UCSD-AML1 (cell line): Measurements from ENCODE around the gene RPL38.

Source experiments
- DNase-seq: peaks from one replicate; lab custom pipeline; 2025; ENCODE audit not compliant: unreplicated experiment; lab: John Stamatoyannopoulos, UW

RPL38 gene

DNA sequence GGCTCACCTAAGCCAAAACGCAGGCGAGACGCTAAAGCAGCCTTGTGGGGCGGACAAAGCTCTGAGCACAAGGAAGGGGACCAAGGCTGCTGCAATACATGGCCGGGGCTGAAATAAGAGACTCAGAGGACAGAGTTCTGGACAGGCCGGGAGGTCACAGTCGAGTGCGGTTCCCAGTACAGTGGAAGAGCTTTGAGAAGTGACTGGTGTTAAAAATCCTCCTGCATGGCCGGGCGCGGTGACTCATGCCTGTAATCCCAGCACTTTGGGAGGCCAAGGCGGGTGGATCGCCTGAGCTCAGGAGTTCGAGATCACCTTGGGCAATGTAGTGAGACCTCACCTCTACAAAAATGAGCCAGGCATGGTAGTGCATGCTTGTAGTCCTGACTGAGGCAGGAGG is 20.4 kb downstream of the RPL38 start:
- DNase-seq = no peak

DNA sequence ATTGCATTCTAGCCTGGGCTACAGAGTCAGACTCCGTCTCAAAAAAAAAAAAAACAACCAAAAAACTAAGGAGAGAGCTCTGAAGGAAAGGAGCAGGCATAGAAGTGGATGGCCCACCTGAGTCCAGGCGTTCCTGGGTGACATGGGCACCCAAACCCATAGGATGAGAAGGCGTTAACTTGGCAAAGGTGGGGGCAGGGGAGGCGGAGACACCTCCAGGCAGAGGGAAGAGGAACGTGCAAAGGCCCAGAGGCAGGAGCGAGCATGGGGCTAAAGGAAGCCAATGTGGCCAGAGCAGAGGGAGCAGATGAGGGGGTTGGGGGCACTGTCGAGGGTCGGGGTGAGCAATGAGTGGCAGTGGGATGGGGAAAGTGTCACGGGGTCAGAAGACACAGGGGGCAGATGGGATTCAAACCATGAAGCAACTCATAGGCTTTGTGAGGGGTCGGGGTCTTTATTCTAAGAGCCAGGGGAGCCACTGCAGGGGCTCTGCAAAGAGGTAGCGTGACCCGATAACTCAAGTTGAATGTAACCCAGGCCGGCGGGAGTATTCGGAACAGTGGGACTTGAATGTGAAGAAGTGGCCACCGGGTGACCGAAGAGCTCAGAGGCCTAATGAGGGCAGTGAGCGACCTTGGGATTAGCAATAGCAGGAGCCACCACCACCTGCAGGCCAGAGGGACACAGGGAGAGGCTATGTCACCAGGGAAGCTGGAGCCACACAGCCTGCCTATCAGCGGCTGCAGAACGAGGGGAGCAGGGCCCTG is 21.7 kb downstream of the RPL38 start:
- no peak for DNase-seq

DNA sequence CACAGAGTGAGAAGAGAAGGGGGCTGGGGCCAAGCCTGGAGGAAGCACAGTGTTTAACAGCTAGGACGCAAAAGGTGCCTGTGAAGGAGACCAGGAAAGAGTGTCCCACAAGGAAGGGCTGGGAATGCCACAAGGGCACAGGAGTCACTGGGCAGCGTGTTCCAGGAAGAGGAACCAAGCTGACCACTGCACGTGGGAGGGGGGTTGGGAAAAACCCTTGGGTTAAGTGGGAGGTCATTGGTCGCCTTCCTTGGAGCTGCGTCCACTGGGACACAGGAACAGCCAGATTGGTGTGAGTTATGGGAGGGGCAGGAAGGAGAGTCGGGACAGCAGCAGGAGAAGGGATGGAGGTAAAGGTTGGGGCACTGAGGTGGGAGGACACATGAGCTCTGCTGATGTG is 22.8 kb downstream of the RPL38 start:
- no peak for DNase-seq

- DNase-seq = no peak
These were observed 24.0 kb downstream of the RPL38 start for GRCh38 chr17:74227271-74228080.

DNA sequence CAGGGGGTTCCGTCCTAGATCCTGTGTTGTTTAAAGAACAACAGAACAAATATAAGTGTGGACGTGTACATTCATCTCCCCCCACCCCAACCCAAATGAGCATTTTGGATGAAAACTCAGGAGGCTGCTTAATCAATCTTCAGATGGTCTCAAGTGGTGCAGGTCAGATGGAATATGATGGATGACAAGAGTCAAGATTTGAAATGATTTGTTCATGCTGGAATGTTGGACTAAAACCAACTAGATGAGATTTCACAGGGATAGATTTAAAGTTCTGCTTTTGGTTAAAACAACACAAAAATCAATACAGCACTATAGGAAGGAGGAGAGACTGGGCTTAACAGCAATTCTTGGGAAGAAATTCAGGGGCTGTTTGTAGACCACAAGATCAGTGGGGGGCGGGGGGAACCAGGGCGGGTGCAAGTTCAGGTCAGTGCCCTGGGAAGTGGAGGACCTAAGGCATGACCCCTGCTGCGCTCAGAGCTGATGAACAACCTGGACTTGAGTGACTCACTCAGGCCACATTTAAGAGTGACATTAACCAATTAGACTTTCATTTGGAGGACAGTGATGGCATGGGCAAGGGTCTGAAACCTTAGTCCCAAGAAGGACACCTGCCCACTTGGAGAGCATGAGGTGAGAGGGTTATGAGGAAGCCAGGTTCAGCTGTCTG is 25.0 kb downstream of the RPL38 start:
- DNase-seq = no peak

- DNase-seq = no peak
These were observed 27.4 kb downstream of the RPL38 start for GRCh38 chr17:74230896-74231295.

DNA sequence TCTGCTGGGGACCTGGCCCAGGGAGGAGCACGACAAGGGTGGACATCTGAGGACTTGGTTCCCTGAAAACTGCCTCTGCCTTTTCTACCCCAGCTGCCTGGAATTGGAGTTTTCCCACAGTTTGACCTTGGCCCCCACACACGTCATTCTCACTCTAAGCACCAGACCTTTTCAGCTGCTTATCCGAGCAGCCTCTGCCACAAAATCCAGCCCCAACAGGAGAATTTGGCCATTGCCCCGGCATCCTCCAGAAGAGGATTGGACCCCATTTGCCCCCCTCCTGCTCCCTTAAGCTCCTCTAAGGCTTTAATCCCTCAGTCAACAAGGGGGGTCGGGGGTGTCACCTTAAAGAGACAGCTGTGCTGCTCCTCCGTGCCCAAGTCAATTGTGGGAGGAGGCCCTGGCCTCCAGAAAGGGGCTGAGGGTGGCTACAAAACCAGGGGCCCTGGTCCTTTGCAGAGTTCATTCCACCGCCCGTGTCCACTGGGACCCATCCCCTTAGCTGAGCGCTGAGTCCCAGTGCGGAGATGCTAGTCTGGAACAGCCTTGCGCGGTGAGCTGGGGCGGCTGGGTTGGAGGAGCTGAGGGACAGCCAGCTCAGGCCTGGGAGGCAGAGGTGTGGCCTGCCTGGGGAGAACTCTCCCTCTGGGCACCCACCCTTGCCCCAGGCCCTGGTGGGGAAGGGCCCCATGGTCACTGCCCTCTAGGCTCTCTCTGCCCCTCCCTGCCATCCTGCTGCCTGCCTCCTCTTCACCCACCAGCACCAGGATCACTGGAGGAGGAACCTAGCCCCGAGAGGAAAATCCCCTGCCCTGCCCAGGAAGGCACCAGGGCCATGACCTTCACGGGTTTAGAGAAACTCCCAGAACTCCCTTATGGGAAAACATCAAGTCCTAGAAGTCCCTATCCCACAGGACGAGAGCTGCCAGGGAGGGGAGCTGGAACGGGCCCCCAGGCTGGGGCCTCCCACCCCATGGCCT is 28.7 kb downstream of the RPL38 start:
- no peak for DNase-seq

DNA sequence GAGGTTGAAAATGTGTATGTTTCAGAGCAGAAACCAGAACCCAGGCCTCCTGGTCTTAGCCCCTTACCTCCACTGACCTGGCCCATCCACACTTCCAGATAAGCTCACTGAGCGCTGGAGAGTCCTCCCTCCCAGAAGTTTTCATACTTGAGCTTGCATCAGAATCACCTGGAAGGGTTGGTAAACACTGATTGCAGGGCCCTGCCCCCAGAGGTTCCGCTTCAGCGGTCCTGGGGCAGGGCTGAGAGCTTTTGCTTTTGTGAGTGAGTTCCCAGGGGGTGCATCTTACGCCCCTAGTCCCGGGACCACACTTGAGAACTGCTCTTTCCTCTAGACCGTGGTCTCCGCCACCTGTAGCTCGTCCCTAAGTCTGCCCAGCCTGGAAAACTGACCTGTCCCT is 30.5 kb downstream of the RPL38 start:
- no peak for DNase-seq

GRCh38 chr17:74234486-74234885 is 31.0 kb downstream of the RPL38 start:
- no peak for DNase-seq

GRCh38 chr17:74235040-74235581 is 31.6 kb downstream of the RPL38 start:
- no peak for DNase-seq

DNA sequence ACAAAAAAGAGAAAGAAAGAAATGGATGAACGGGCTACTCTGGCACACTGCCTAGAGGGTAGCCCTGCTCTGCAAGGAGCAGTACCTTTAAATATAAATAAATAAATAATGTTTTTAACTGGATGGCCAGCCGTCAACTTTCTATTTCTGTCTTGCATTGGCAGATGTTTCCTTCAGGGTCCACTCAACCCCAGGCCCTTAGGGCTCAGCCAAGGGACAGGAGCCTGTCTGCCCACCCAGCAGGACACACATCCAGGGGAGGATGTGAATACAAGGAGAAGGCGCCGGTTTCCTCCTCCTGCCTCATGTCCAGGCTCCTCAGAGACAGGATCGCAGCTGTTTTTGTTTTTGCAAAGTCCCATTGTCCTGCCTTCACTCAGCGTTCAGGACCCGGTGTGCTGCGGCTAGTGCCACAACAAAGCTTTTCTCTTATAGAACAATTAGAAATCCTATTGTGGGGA is 32.5 kb downstream of the RPL38 start:
- no peak for DNase-seq

DNA sequence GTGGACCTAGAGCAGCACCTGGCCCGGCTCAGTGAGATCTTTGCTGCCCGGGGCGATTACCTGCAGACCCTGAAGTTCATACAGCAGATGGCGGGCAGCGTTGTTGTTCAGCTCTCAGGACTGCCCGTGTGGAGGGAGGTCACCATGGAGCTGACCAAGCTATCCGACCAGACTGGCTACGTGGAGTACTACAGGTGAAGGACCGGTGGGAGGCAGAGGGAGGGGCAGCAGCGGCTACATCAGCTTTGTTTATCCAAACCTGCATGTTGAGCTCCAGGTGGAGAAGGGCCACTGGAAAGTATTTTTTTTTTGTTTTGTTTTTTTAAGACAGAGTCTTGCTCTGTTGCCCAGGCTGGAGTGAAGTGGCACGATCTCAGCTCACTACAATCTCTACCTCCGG is 33.8 kb downstream of the RPL38 start:
- DNase-seq = no peak

GRCh38 chr17:74239172-74239571 is 35.7 kb downstream of the RPL38 start:
- DNase-seq = no peak

- no peak for DNase-seq
These were observed 37.2 kb downstream of the RPL38 start for GRCh38 chr17:74240618-74241205.

DNA sequence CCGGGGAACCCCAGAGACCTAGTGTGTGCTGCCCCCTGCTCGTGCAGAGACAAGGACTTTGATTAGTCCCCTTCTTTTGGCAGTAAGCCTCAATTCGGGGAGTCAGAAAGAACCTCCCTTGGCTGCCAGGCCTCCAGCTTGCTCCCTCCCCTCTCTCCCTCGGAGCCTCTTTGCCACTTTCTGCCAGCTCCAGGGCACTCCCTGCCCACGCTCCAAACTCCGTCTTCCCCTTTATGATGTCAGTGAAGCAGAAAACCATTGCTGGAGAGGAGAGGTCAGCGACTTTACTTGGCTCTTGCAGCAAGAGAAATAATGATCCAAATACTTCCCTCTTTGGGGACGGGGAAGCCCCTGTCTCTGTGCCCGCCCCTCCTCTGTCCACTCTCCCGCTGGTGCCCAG is 38.0 kb downstream of the RPL38 start:
- no peak for DNase-seq

DNA sequence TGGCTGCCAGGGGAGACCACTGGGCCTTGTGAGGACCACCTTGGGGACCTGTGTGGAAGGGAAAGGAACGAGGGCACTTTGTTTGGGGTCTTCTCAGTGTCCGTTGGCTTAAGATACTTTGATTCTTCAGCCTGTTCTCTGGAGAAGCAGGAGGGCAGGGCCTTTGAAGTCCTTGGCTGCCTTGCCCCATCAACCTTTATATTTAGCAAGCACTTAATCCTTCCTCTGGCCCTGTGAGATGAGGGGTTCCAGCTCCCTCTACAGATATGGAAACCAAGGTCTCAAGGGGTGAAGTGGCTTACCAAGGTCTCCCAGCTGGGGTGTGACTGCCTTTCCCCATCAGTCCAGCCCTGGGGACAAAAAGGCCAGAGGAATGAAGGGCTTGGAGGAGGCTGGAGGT is 38.4 kb downstream of the RPL38 start:
- no peak for DNase-seq

DNA sequence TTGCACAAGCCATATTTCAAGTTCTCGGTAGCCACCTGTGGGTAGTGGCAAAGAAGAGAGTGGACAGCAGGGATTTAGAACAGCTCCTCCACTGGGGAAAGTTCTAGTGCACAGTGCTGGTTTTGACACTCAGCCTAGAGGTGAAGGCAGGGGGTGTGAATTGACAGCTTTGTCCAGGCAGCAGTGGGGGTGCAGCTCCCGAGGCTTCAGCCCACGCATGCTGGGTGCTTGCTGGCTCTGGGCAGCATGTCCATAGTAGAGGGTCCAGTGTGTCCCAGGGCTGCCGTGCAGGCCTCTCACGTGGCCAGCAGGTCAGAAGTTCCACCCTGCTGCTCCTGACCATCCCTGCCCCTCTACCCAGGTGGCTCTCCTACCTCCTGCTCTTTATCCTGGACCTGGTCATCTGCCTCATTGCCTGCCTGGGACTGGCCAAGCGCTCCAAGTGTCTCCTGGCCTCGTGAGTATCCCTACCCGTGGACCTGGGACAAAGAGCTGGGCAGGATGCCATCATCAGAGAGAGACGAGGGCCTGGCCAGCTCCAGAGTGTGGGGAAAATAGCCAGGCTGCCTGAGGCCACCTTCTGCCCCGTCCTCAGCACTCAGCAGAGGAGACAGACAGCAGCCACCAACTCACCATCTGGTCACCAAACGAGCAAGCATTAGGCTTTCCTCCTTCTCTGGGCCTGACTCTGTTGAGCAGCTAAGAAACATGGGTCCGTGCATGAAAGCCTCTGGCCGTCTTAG is 39.7 kb downstream of the RPL38 start:
- no peak for DNase-seq

- no peak for DNase-seq
These were observed 40.6 kb downstream of the RPL38 start for GRCh38 chr17:74244128-74244527.

GRCh38 chr17:74244548-74244947 is 41.1 kb downstream of the RPL38 start:
- DNase-seq = no peak
